Measurements from ENCODE around the gene N4BP3. TPM values are rescaled to one million over a fixed set of nuclear protein-coding genes. Genes with fewer than 3 reads are reported as not detected.

N4BP3 gene
- total RNA-seq, 1 experiment from 2014 or later, result 0.33 TPM

- ChIA-PET POLR2A (interaction anchor here (0.7 kb wide), 1 partner anchor 14 kb away, joined by 3 read pairs; no protein-coding TSS in a partner anchor), CTCF (interaction anchor here (1.3 kb wide), 1 partner anchor 40 kb away, joined by 4 read pairs; no protein-coding TSS in a partner anchor)
- no peak overlapping the region for H3K27ac Mint-ChIP-seq (ENCODE audit: low read depth, unreplicated experiment)
- peaks cover 11% of the 10 kb centered on the region for H3K4me1 Mint-ChIP-seq (ENCODE audit: insufficient read depth, unreplicated experiment)
- no peak for TF ChIP-seq CTCF (IDR thresholded peaks at IDR 0.05; ENCODE audit: unreplicated experiment)
- peaks cover 7% of the 10 kb centered on the region for H3K36me3 Mint-ChIP-seq (ENCODE audit: insufficient read depth, unreplicated experiment)
- no peaks in the 10 kb centered on the region for H3K9me3 Mint-ChIP-seq (ENCODE audit: unreplicated experiment)
- H3K4me3 Mint-ChIP-seq (ENCODE audit: unreplicated experiment), result no peak overlapping the region
- BruUV-seq (replicated peaks), result no TSS peak
- peaks cover 24% of the 10 kb centered on the region for H3K27me3 Mint-ChIP-seq (ENCODE audit: insufficient read depth, unreplicated experiment)
- intact Hi-C loops (cut with micrococcal nuclease), result no loop called here
- no peak for DNase-seq (ENCODE audit: unreplicated experiment)
Measured at GRCh38 chr5:178115814-178116142, 2.4 kb downstream of the N4BP3 start.

GRCh38 chr5:178116143-178116885 is 3.0 kb downstream of the N4BP3 start:
- intact Hi-C loops (cut with micrococcal nuclease), result no loop called here
- peaks cover 24% of the 10 kb centered on the region for H3K27me3 Mint-ChIP-seq (ENCODE audit: insufficient read depth, unreplicated experiment)
- no peak for DNase-seq (ENCODE audit: unreplicated experiment)
- H3K4me1 Mint-ChIP-seq (ENCODE audit: insufficient read depth, unreplicated experiment), result peaks cover 11% of the 10 kb centered on the region
- H3K4me3 Mint-ChIP-seq (ENCODE audit: unreplicated experiment), result no peak overlapping the region
- POLR2A ChIA-PET, result interaction anchor here (0.6 kb wide), 1 partner anchor 12 kb away, joined by 4 read pairs; no protein-coding TSS in a partner anchor
- H3K36me3 Mint-ChIP-seq (ENCODE audit: insufficient read depth, unreplicated experiment), result peaks cover 7% of the 10 kb centered on the region
- BruUV-seq (replicated peaks), result no TSS peak
- no peak overlapping the region for H3K27ac Mint-ChIP-seq (ENCODE audit: low read depth, unreplicated experiment)
- no peak for TF ChIP-seq CTCF (IDR thresholded peaks at IDR 0.05; ENCODE audit: unreplicated experiment)
- CTCF ChIA-PET, result interaction anchor here (0.6 to 1.3 kb wide), 2 partner anchors 40 to 910 kb away, joined by 3 to 4 read pairs; no protein-coding TSS in a partner anchor
- no peaks in the 10 kb centered on the region for H3K9me3 Mint-ChIP-seq (ENCODE audit: unreplicated experiment)

DNA sequence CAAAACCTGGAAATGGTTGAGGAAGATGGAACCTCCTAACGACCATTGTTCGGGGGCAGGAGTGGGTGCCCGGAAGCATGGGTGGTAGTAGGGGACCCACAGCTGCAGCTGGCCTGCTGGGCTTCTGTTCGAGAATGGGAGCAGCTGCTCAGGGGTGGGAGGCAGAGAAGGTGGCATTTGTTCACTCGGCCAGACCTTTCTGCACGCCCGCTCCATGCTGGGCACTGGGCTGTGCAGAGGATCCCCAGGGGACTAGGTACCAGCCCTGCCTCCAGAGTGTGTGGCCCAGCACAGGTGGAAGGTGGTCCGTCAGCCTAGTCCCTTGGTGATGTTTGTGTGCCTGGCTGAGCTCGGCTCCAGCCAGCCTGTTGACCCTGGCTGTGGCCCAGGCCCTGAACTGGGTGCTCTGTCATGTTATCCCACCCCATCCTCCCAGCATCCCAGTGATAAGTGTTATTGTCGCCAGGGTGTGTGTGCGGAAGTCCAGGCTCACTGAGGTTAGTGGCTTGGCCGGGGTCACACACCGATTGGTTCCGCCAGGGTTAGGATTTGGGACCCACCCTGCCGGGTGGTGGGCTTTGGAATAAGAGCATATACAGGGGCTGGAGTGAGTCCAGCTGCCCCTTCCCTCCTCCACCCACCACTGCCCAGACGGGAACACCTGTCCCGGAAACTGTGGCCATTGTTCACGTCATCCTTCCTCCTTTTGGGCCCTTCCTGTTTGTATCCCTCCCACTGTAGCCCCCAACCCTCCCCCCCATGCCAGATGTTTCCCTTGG is 4.8 kb downstream of the N4BP3 start:
- no peak for DNase-seq (ENCODE audit: unreplicated experiment)
- TF ChIP-seq CTCF (IDR thresholded peaks at IDR 0.05; ENCODE audit: unreplicated experiment), result no peak
- POLR2A ChIA-PET, result interaction anchor here (0.5 kb wide), 1 partner anchor 35 kb away, joined by 3 read pairs; no protein-coding TSS in a partner anchor
- peaks cover 24% of the 10 kb centered on the region for H3K27me3 Mint-ChIP-seq (ENCODE audit: insufficient read depth, unreplicated experiment)
- peaks cover 7% of the 10 kb centered on the region for H3K36me3 Mint-ChIP-seq (ENCODE audit: insufficient read depth, unreplicated experiment)
- CTCF ChIA-PET, result interaction anchor here (0.5 to 1.8 kb wide), 4 partner anchors 11 to 545 kb away, joined by 3 to 6 read pairs (median 4); no protein-coding TSS in a partner anchor
- no peaks in the 10 kb centered on the region for H3K9me3 Mint-ChIP-seq (ENCODE audit: unreplicated experiment)
- no peak overlapping the region for H3K4me3 Mint-ChIP-seq (ENCODE audit: unreplicated experiment)
- no TSS peak for BruUV-seq (replicated peaks)
- peaks cover 11% of the 10 kb centered on the region for H3K4me1 Mint-ChIP-seq (ENCODE audit: insufficient read depth, unreplicated experiment)
- no peak overlapping the region for H3K27ac Mint-ChIP-seq (ENCODE audit: low read depth, unreplicated experiment)
- intact Hi-C loops (cut with micrococcal nuclease), result no loop called here
